Measurements from ENCODE around the gene ASGR2. TPM values are rescaled to one million over a fixed set of nuclear protein-coding genes. Genes with fewer than 3 reads are reported as not detected.

Gene ASGR2
- total and polyA plus RNA-seq, 2 of the 13 experiments (the other 11 are each of a cell fraction or from before 2014, with no cell fraction given) = 320 to 754 TPM

- TF ChIP-seq CTCF (CRISPR knock-in tag; IDR thresholded peaks at IDR 0.05) (peak; percentile 57), ZC3H4 (CRISPR knock-in tag; IDR thresholded peaks at IDR 0.05; ENCODE audit: borderline replicate concordance) (no peak), TFE3 (CRISPR knock-in tag; IDR thresholded peaks at IDR 0.05) (no peak), ZNF354B (CRISPR knock-in tag; IDR thresholded peaks at IDR 0.05) (no peak), MTA1 (CRISPR knock-in tag; IDR thresholded peaks at IDR 0.05; ENCODE audit: borderline replicate concordance) (no peak), ZNF644 (CRISPR knock-in tag; IDR thresholded peaks at IDR 0.05; ENCODE audit: low read depth) (no peak), ZNF772 (CRISPR knock-in tag; IDR thresholded peaks at IDR 0.05) (no peak), NFIB (CRISPR knock-in tag; IDR thresholded peaks at IDR 0.05; ENCODE audit: borderline replicate concordance) (no peak), SKI (IDR thresholded peaks at IDR 0.05; ENCODE audit: partially characterized antibody) (peak; percentile 94), HNF4A (CRISPR knock-in tag; IDR thresholded peaks at IDR 0.05) (0 out of 2 replicates have a peak, but pooled peaks have one; percentile 3), NCOR1 (IDR thresholded peaks at IDR 0.05; ENCODE audit: borderline replicate concordance, low read length) (peak; percentile 31; the same call in 1 of the 2 replicates), ZNF256 (CRISPR knock-in tag; conservative IDR thresholded peaks at IDR 0.05) (no peak), ZNF350 (CRISPR knock-in tag; IDR thresholded peaks at IDR 0.05; ENCODE audit: borderline replicate concordance, low read depth) (no peak), FOXA1 (IDR thresholded peaks at IDR 0.05) (no peak), FOXA1 (CRISPR knock-in tag; IDR thresholded peaks at IDR 0.05) (no peak), ZNF251 (CRISPR knock-in tag; IDR thresholded peaks at IDR 0.05) (no peak), RAD21 (CRISPR knock-in tag; IDR thresholded peaks at IDR 0.05) (peak; percentile 24; the same call in 1 of the 2 replicates), ATF7-NPFF (CRISPR knock-in tag; IDR thresholded peaks at IDR 0.05; ENCODE audit: low read depth) (no peak), IRX3 (CRISPR knock-in tag; IDR thresholded peaks at IDR 0.05; ENCODE audit: borderline replicate concordance, low read depth) (no peak), SMC3 (IDR thresholded peaks at IDR 0.05; ENCODE audit: low read length) (peak; percentile 33; the same call in 1 of the 2 replicates), ZNF770 (CRISPR knock-in tag; IDR thresholded peaks at IDR 0.05) (no peak), ZNF430 (CRISPR knock-in tag; IDR thresholded peaks at IDR 0.05) (no peak), MED13 (CRISPR knock-in tag; IDR thresholded peaks at IDR 0.05) (no peak), MXD4 (CRISPR knock-in tag; IDR thresholded peaks at IDR 0.05) (no peak), CHD2 (IDR thresholded peaks at IDR 0.05; ENCODE audit: low read depth, low read length) (no peak), SAP130 (CRISPR knock-in tag; IDR thresholded peaks at IDR 0.05; ENCODE audit: low read depth) (peak; percentile 39; the same call in 1 of the 2 replicates), WIZ (CRISPR knock-in tag; IDR thresholded peaks at IDR 0.05) (no peak), RELA (CRISPR knock-in tag; IDR thresholded peaks at IDR 0.05) (no peak), ZBTB3 (CRISPR knock-in tag; IDR thresholded peaks at IDR 0.05; ENCODE audit: borderline replicate concordance, low read depth) (no peak), RCOR2 (CRISPR knock-in tag; IDR thresholded peaks at IDR 0.05) (no peak)
Observed at GRCh38 chr17:7147772-7148171, 33.1 kb upstream of the ASGR2 start (continued).
